Neutrophil (primary cell): ENCODE measurements around the gene SLC8B1.

Source experiments
- H3K27ac ChIP-seq: fragments of 200-600 bp; sonication (generic); 2 replicates; pipeline ENCODE4 v1.5.1; 2016; ENCODE audit warnings: mild to moderate bottlenecking, moderate library complexity
- H3K27me3 ChIP-seq: fragments of 200-600 bp; sonication (generic); 2 replicates; pipeline ENCODE4 v1.6.0; 2016; ENCODE audit warnings: mild to moderate bottlenecking
- H3K36me3 ChIP-seq: fragments of 200-600 bp; sonication (generic); 2 replicates; pipeline ENCODE4 v1.5.1; 2017
- H3K4me1 ChIP-seq, 2 experiments: fragments of 200-600 bp in 1 of 2; sonication (generic) in 1 of 2; 1 replicate in 1 of 2; 2 replicates in 1 of 2; pipeline versions ENCODE4 v1.5.1 to v1.6.1; 2013 to 2016; ENCODE audit warnings: low read depth in 1 of 2, low read length in 1 of 2, mild to moderate bottlenecking in 1 of 2, moderate library complexity in 1 of 2; ENCODE audit not compliant: control insufficient read depth in 1 of 2, insufficient read depth in 1 of 2
- H3K4me3 ChIP-seq, 2 experiments: fragments of 200-600 bp in 1 of 2; sonication (generic) in 1 of 2; 1 replicate in 1 of 2; 2 replicates in 1 of 2; pipeline ENCODE4 v1.5.1; 2013 to 2016; ENCODE audit warnings: low read depth in 1 of 2, low read length in 1 of 2, mild to moderate bottlenecking in 1 of 2, moderate library complexity in 1 of 2
- H3K9me3 ChIP-seq: fragments of 200-600 bp; sonication (generic); 2 replicates; pipeline ENCODE4 v1.5.1; 2016
- TF ChIP-seq, protein P1 (sequence below): fragments of 200-600 bp; sonication (generic); IDR thresholded peaks from 2 replicates; pipeline ENCODE4 v1.5.1; 2016; ENCODE audit warnings: antibody characterized with exemption

Gene SLC8B1

GRCh38 chr12:113249546-113249945, 85.4 kb downstream of the SLC8B1 start:
- Histone ChIP-seq H3K27me3 (no peaks in the 10 kb centered on the region), H3K36me3 (no peaks in the 10 kb centered on the region)
- TF ChIP-seq, protein P1, sequence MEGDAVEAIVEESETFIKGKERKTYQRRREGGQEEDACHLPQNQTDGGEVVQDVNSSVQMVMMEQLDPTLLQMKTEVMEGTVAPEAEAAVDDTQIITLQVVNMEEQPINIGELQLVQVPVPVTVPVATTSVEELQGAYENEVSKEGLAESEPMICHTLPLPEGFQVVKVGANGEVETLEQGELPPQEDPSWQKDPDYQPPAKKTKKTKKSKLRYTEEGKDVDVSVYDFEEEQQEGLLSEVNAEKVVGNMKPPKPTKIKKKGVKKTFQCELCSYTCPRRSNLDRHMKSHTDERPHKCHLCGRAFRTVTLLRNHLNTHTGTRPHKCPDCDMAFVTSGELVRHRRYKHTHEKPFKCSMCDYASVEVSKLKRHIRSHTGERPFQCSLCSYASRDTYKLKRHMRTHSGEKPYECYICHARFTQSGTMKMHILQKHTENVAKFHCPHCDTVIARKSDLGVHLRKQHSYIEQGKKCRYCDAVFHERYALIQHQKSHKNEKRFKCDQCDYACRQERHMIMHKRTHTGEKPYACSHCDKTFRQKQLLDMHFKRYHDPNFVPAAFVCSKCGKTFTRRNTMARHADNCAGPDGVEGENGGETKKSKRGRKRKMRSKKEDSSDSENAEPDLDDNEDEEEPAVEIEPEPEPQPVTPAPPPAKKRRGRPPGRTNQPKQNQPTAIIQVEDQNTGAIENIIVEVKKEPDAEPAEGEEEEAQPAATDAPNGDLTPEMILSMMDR = no peak

DNA sequence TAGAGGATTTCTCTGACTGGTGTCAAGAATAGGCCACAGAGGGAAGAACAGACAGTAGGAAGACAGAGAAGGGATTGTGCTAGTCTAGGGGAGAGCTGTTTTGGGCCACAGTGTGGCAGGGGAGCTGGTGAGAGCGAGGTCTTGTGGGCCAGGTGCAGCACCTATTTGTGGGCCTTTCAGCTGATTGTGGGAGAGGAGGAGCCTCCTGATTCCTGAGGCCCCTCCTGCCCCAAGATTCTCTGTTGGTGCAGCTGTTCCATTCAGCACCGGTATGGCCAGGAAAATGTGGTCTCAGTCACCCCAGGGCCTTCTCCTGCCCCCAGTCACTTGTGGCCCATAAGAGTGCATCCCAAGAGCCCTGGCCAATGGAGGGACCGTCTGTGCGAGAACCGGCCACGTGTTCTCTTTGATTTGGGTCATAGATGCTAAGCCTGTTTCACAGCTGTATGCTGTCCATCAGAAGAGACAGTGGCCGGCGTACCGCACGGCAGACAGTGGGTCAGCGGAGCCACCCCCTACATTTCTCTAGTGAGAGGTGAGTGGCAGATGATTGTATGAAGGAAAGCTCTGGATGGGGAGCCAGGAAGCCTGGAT, 86.0 kb downstream of the SLC8B1 start:
- no peak overlapping the region for H3K27ac ChIP-seq
- no peaks in the 10 kb centered on the region for H3K4me1 ChIP-seq
- H3K9me3 ChIP-seq = no peaks in the 10 kb centered on the region
- TF ChIP-seq, protein P1 = no peak
- H3K36me3 ChIP-seq = no peaks in the 10 kb centered on the region
- H3K4me3 ChIP-seq = no peak overlapping the region
- no peaks in the 10 kb centered on the region for H3K27me3 ChIP-seq

More at GRCh38 chr12:113249546-113249945, 85.4 kb downstream of the SLC8B1 start:
- no peaks in the 10 kb centered on the region for H3K9me3 ChIP-seq
- no peak overlapping the region for H3K4me3 ChIP-seq
- no peak overlapping the region for H3K27ac ChIP-seq
- H3K4me1 ChIP-seq = no peaks in the 10 kb centered on the region
